ENCODE results near the gene AAK1.
"Not testable (repeated sequence)": the region's sequence is repeated elsewhere in the genome, so short reads cannot be mapped to it uniquely, and the experiment has no call there.

The AAK1 gene

GRCh38 chr2:69624131-69624530, 19.4 kb downstream of the AAK1 start:
- DNase-seq: no peak

- no peak for DNase-seq
Observed at GRCh38 chr2:69623236-69623635, 20.3 kb downstream of the AAK1 start.

GRCh38 chr2:69622805-69623204, 20.7 kb downstream of the AAK1 start:
- DNase-seq: not testable (repeated sequence)

GRCh38 chr2:69622017-69622540, 21.5 kb downstream of the AAK1 start:
- not testable (repeated sequence) for DNase-seq

- DNase-seq: no peak
Observed at GRCh38 chr2:69621440-69621839, 22.1 kb downstream of the AAK1 start.

GRCh38 chr2:69620870-69621269, 22.7 kb downstream of the AAK1 start:
- DNase-seq: no peak

- DNase-seq: peak in 1 of 2 donors; percentile 32
Observed at GRCh38 chr2:69619725-69620124, 23.8 kb downstream of the AAK1 start.

GRCh38 chr2:69618362-69618761, 25.2 kb downstream of the AAK1 start:
- no peak for DNase-seq

- no peak for DNase-seq
Observed at GRCh38 chr2:69617744-69618143, 25.8 kb downstream of the AAK1 start.

- DNase-seq: no peak
Observed at GRCh38 chr2:69616755-69617154, 26.8 kb downstream of the AAK1 start.

GRCh38 chr2:69615969-69616368, 27.6 kb downstream of the AAK1 start:
- DNase-seq: no peak

- no peak for DNase-seq
Observed at GRCh38 chr2:69615078-69615625, 28.4 kb downstream of the AAK1 start.

- DNase-seq: no peak
Observed at GRCh38 chr2:69612707-69613106, 30.8 kb downstream of the AAK1 start.

GRCh38 chr2:69612200-69612599, 31.3 kb downstream of the AAK1 start:
- DNase-seq: no peak

- no peak for DNase-seq
Observed at GRCh38 chr2:69608109-69608508, 35.4 kb downstream of the AAK1 start.

- DNase-seq: not testable (repeated sequence)
Observed at GRCh38 chr2:69606771-69607170, 36.8 kb downstream of the AAK1 start.

GRCh38 chr2:69605284-69605683, 38.3 kb downstream of the AAK1 start:
- DNase-seq: no peak

- no peak for DNase-seq
Observed at GRCh38 chr2:69604836-69605235, 38.7 kb downstream of the AAK1 start.

- no peak for DNase-seq
Observed at GRCh38 chr2:69604026-69604678, 39.4 kb downstream of the AAK1 start.

GRCh38 chr2:69603146-69603743, 40.3 kb downstream of the AAK1 start:
- no peak for DNase-seq

GRCh38 chr2:69601179-69601612, 42.3 kb downstream of the AAK1 start:
- no peak for DNase-seq

- no peak for DNase-seq
Observed at GRCh38 chr2:69600425-69600824, 43.1 kb downstream of the AAK1 start.

GRCh38 chr2:69597843-69598610, 45.5 kb downstream of the AAK1 start:
- DNase-seq: no peak

- DNase-seq: no peak
Observed at GRCh38 chr2:69597105-69597504, 46.4 kb downstream of the AAK1 start.

Measured in bone marrow (tissue), 2 donors.